ENCODE results near the gene C3. TPM values are rescaled to one million over a fixed set of nuclear protein-coding genes. Genes with fewer than 3 reads are reported as not detected.

The C3 gene
- total RNA-seq, 1 donor from 2014 or later, result 0.37 TPM

GRCh38 chr19:6697291-6697690, 23.2 kb downstream of the C3 start:
- Mint-ChIP-seq H3K36me3 (ENCODE audit: low read depth) (no peaks in the 10 kb centered on the region), H3K27me3 (ENCODE audit: low read depth) (peaks cover 6% of the 10 kb centered on the region), H3K4me3 (no peak overlapping the region), H3K4me1 (no peaks in the 10 kb centered on the region), H3K9me3 (no peaks in the 10 kb centered on the region), H3K27ac (ENCODE audit: unreplicated experiment) (no peak overlapping the region)
- no peak for TF ChIP-seq CTCF (conservative IDR thresholded peaks at IDR 0.05)
- DNase-seq (ENCODE audit: low read depth, low spot score), result no peak

GRCh38 chr19:6696239-6696820, 24.1 kb downstream of the C3 start:
- H3K9me3 Mint-ChIP-seq, result no peaks in the 10 kb centered on the region
- H3K4me1 Mint-ChIP-seq, result no peaks in the 10 kb centered on the region
- H3K27me3 Mint-ChIP-seq (ENCODE audit: low read depth), result peaks cover 3% of the 10 kb centered on the region
- no peak for DNase-seq (ENCODE audit: low read depth, low spot score)
- TF ChIP-seq CTCF (conservative IDR thresholded peaks at IDR 0.05), result no peak
- H3K27ac Mint-ChIP-seq (ENCODE audit: unreplicated experiment), result no peak overlapping the region
- H3K4me3 Mint-ChIP-seq, result no peak overlapping the region
- no peaks in the 10 kb centered on the region for H3K36me3 Mint-ChIP-seq (ENCODE audit: low read depth)

- Mint-ChIP-seq H3K27ac (ENCODE audit: unreplicated experiment) (no peak overlapping the region), H3K4me1 (no peaks in the 10 kb centered on the region), H3K36me3 (ENCODE audit: low read depth) (no peaks in the 10 kb centered on the region), H3K27me3 (ENCODE audit: low read depth) (peaks cover 3% of the 10 kb centered on the region), H3K4me3 (no peak overlapping the region), H3K9me3 (no peaks in the 10 kb centered on the region)
- no peak for DNase-seq (ENCODE audit: low read depth, low spot score)
- TF ChIP-seq CTCF (conservative IDR thresholded peaks at IDR 0.05), result no peak
Measured at GRCh38 chr19:6694147-6694815, 26.2 kb downstream of the C3 start.

- H3K27me3 Mint-ChIP-seq (ENCODE audit: low read depth), result peaks cover 3% of the 10 kb centered on the region
- TF ChIP-seq CTCF (conservative IDR thresholded peaks at IDR 0.05), result no peak
- H3K27ac Mint-ChIP-seq (ENCODE audit: unreplicated experiment), result no peak overlapping the region
- H3K4me3 Mint-ChIP-seq, result no peak overlapping the region
- peaks cover 1% of the 10 kb centered on the region for H3K9me3 Mint-ChIP-seq
- H3K36me3 Mint-ChIP-seq (ENCODE audit: low read depth), result no peaks in the 10 kb centered on the region
- no peak for DNase-seq (ENCODE audit: low read depth, low spot score)
- no peaks in the 10 kb centered on the region for H3K4me1 Mint-ChIP-seq
Measured at GRCh38 chr19:6693681-6694080, 26.8 kb downstream of the C3 start.

GRCh38 chr19:6693056-6693471, 27.4 kb downstream of the C3 start:
- peaks cover under 1% of the 10 kb centered on the region for H3K27me3 Mint-ChIP-seq (ENCODE audit: low read depth)
- no peak for TF ChIP-seq CTCF (conservative IDR thresholded peaks at IDR 0.05)
- peaks cover 2% of the 10 kb centered on the region for H3K9me3 Mint-ChIP-seq
- no peaks in the 10 kb centered on the region for H3K4me1 Mint-ChIP-seq
- no peak for DNase-seq (ENCODE audit: low read depth, low spot score)
- no peak overlapping the region for H3K4me3 Mint-ChIP-seq
- H3K36me3 Mint-ChIP-seq (ENCODE audit: low read depth), result no peaks in the 10 kb centered on the region
- no peak overlapping the region for H3K27ac Mint-ChIP-seq (ENCODE audit: unreplicated experiment)
